Loucy (cell line): ENCODE data around the gene MAP7.

Source experiments
- CTCF ChIP-seq: fragments of 200-600 bp; sonication (generic); conservative IDR thresholded peaks from 2 replicates; pipeline ENCODE4 v1.5.1; 2014; ENCODE audit warnings: mild to moderate bottlenecking, antibody characterized with exemption, low read length
- EZH2phosphoT487 ChIP-seq: fragments of 200-600 bp; IDR thresholded peaks from 2 replicates; pipeline ENCODE4 v1.6.1; 2018; ENCODE audit warnings: antibody characterized with exemption, mild to moderate bottlenecking, moderate library complexity, borderline replicate concordance

GRCh38 chr6:136527831-136528230, 22.4 kb downstream of the MAP7 start:
- TF ChIP-seq CTCF (no peak), EZH2phosphoT487 (no peak)
